T-helper 2 cell (primary cell): ENCODE data around the gene MCCC1.
"Not testable (repeated sequence)": the region's sequence is repeated elsewhere in the genome, so short reads cannot be mapped to it uniquely, and the experiment has no call there.

ENCODE experiments used
- DNase-seq, 5 experiments: peaks; one replicate each; pipeline versions ENCODE4 v3.0.0 to v3.0.0-alpha.2; 2012 to 2022
- total RNA-seq, 2 donors: gene quantifications; one replicate each; lab custom pipeline; 2026; lab: John Stamatoyannopoulos, UW

The MCCC1 gene
- 14.7 to 23.4 reads per million in 2 donors for total RNA-seq

DNA sequence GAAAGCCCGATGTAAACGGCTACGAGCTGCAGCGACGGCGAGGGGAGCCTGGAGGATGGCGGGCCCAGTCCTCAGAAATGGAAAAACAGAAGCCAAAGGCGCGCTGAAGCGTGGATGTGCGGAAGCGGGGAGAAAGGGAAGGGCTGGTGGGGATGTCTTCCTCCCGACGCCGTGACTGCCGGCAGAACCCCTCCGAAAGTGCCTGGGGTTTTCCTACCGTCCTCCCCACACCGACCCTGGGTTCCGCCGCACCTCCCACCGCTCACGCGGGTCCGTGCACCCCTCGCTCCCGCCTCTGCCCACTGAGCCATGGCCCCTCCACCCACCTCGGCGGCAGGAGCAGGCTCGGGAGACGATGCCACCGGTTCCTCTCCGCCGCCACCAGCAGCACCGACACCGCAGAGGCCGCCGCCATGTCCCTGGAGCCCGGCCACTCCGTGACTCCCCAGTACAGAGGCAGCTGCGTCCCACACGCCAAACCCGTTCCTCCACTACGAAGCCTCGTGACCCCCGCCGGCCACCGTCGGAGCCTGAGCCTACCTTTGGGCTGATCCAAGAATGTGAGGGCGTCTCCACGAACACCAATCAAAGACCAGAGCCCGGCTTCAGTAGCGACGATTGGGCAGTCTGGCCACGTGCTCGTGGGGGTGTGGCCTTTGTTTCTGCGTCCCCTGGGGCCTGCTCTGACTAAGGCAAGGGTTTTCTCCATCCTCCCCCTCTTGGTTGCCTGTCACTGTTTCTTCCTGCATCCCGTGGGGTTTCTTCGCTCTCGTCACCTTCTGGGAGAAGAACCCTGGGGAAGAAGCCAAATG is at the start of gene MCCC1:
TSS of gene MCCC1 (minus strand) at position 471 of the 812 bp plus-strand sequence. CDS start at position 415, 56 bp downstream.
- DNase-seq = peak; percentile 91 to 99 (median 96)

DNA sequence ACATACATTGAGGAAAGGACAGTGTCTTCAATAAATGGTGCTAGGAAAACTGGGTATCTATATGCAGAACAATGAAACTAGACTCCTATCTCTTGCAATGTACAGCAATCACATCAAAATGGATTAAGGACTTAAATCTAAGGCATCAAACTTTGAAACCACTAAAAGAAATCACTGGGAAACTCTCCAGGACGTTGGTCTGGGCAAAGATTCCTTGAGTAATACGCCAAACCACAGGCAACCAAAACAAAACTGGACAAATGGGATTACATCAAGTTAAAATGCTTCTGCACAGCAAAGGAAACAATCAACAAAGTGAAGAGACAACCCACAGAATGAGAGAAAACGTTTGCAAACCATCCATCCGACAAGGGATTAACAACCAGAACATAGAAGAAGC is 48.8 kb upstream of the MCCC1 start:
- no peak for DNase-seq

DNA sequence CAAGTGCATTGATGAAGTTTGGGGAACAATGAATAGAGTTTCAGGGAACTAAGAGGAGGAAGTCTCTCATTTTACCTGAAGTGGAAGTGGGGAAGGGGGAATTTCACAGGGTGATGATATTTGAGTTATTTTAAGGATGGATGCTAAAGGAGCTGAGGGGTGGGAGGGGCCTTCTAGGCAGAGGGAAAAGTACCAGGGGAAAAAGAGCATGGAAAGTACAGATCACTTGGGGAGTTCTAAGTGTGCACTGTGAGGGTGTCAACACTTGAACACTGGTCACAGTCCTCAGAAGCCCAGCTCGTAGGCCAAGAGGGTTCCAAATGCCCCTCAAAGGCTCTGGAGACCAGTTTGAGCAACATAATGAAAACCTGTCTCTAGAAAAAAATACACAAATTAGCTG is 45.1 kb upstream of the MCCC1 start:
- no peak for DNase-seq

GRCh38 chr3:183142199-183142598 is 42.9 kb upstream of the MCCC1 start:
- no peak for DNase-seq

DNA sequence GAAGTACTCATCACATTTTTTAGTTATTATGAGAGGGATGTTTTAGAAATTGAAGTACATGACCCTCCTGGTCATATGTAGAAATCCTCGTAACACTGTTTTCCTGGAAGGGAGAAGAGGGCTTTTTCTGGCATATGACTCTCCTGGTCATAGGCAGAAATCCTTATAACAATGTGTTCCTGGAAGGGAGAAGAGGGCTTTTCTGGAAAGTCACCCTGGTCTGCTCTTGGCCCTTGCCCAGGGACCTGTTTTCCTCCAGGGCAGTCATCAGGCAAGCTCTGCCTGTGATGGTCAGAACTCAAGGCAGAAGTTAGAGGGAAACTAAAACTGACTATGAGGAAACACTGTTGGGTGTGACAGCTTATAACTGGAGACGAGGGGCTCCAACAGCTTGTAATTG is 35.5 kb upstream of the MCCC1 start:
- no peak for DNase-seq

- no peak for DNase-seq
These were observed 33.1 kb upstream of the MCCC1 start for GRCh38 chr3:183132409-183132808.

GRCh38 chr3:183131735-183132134 is 32.4 kb upstream of the MCCC1 start:
- no peak for DNase-seq

DNA sequence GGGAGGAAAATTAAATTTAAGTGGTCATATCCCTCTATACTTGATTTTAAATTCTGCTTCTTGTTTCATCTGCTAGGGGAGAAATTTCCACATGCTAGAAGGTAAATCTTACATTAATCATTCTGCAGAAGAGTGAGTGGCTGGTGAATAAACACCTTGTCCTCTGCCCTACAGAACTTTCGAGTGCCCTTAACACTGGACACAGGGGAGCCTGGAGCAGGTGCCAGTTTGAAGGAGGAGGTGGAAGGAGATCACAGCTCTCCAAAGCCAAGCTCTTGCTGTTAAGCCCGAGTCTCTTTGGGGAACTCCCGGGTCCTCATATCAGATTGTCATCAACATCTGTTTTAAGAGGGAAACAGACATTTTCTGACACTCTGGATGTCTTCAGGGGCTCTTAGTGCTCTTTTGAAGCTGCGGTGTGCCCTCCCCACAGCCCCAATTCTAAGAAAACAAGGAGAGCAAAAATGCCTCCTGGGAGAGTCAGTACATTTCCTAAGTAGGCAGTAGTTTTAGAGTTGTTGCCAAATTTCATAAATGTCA is 32.0 kb upstream of the MCCC1 start:
- no peak for DNase-seq

- no peak for DNase-seq
These were observed 29.9 kb upstream of the MCCC1 start for GRCh38 chr3:183129243-183129642.

GRCh38 chr3:183128709-183129108 is 29.4 kb upstream of the MCCC1 start:
- no peak for DNase-seq

DNA sequence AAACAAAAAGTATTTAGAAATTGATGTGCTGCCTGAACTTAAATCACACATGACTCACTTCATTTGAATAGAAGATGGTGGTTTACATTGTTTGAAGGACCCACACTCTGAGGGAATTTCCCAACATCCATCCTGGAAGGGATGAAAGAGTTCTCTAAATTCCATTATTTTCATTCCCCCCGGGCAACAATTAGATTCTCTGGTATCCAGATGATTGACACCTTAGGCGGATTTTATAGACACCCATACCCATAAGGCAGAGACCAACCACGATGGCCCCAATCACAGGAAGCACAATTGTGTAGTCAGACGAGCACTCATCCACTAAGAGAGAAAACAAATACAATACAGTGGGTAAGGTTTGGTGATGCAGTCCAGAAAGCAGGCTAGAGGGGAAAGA is 24.6 kb upstream of the MCCC1 start:
- no peak for DNase-seq

GRCh38 chr3:183122257-183122932 is 23.1 kb upstream of the MCCC1 start:
- DNase-seq = peak in 2 of 5 experiments; percentile 5 to 55

DNA sequence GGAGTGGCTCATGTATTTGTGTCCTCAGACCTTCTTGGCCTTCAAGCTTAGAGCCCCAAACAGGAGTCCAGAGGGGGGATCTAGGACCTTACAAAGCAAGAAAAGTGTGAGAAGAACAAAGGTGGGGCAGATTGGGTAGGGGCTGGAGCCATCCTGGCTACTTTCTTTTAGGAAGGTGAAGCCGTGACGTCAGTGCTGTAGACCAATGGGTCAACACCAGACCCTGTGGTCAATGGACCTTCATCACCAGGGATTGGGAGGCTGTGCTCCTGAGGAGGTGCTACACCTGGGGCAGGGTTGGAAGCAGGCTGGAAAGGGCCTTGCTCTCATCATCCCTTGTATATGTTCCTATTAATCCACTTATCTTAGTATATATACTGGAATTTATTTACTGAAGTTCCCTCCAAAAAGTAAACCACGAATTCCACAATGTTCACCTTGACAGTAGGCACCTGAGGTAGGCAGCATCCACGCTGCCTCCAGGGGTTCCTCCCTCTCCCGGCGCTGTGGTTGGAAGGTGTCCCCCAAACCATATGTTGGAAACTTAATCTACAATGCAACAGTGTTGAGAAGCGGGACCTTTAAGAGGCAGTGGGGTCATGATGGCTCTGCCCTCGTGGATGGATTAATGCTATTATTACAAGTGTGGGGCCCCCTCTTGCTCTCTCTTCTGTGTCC is 21.4 kb upstream of the MCCC1 start:
- DNase-seq = no peak

DNA sequence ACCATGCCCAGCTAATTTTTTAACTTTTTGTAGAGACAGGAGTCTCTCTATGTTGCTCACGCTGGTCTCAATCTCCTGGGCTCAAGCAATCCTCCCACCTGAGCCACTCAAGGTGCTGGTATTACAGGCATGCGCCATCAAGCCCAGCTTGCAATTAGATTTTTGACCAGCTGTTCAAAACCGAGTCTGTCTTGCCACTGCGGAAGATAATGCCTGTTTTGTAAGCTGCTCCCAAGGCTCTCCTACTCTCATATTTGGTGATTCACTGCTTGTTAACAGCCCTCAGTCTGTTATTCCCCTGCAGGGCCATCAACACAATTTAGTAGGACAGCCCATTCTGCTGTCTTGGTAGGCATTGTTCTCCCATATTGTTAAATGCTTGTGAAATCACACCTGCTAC is 17.8 kb upstream of the MCCC1 start:
- DNase-seq = no peak

DNA sequence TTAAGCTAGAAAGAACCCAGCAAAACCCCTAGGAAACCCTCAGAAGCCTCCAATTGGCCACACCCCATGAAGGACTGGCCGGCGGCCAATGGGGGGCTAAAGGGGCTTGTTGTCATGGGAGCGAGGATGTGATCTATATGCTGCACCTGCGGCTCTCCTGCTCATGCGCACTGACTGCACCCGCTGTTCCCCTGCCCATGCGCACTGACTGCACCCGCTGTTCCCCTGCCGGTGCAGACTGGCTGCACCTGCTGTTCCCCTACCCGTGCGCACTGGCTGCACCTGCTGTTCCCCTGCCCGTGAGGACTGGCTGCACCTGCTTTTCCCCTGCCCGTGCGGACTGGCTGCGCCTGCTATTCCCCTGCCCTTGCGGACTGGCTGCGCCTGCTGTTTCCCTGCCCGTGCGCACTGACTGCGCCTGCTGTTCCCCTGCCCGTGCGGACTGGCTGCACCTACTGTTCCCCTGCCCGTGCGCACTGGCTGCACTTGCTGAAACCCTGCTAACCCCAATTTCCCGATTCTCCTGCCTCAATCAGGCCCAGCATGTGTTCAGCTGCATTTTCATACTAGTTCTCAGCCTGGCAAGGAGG is 16.8 kb upstream of the MCCC1 start:
- DNase-seq = peak in 4 of 5 experiments; percentile 13 to 82 (median 33)

GRCh38 chr3:183114384-183115178 is 15.3 kb upstream of the MCCC1 start:
- DNase-seq = no peak

- DNase-seq = not testable (repeated sequence)
These were observed 10.6 kb upstream of the MCCC1 start for GRCh38 chr3:183109847-183110246.

DNA sequence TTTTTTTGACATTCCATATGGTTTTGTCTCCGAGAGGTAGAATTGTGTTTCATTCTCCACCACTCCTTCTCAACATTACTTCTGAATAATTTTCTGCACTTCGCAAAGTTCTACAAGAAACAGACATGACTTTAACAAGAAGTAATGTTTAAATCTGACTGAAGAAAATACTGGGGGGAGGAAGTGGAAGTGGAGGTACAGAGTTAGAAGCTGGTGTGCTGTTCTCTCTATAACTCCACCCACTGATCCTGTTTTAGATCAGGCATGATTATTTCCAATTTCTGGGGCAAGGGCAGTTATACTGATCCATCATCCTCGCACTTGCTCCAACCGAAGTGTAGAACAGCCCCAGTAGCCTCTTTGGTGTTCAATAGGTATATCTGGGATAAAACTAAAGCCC is 9.2 kb upstream of the MCCC1 start:
- DNase-seq = no peak

GRCh38 chr3:183108001-183108449 is 8.7 kb upstream of the MCCC1 start:
- DNase-seq = no peak

- not testable (repeated sequence) for DNase-seq
These were observed 8.1 kb upstream of the MCCC1 start for GRCh38 chr3:183107372-183107771.

- no peak for DNase-seq
These were observed 7.3 kb upstream of the MCCC1 start for GRCh38 chr3:183106635-183107034.

GRCh38 chr3:183103950-183104349 is 4.7 kb upstream of the MCCC1 start:
- DNase-seq = not testable (repeated sequence)
